SK-N-MC (cell line): ENCODE measurements around the gene MPV17.

Source experiments
- DNase-seq: peaks from one replicate; pipeline ENCODE4 v3.0.0-alpha.2; 2011; ENCODE audit warnings: low read depth, low spot score
- H3K27ac ChIP-seq: fragments of 200-600 bp; sonication (generic); 2 replicates; pipeline ENCODE4 v1.5.1; 2016; ENCODE audit warnings: mixed run types
- H3K36me3 ChIP-seq: fragments of 200-600 bp; sonication (generic); 2 replicates; pipeline ENCODE4 v1.6.1; 2017; ENCODE audit warnings: antibody characterized with exemption, low read length, mixed read lengths; ENCODE audit not compliant: insufficient read depth
- H3K4me3 ChIP-seq: fragments of 200-600 bp; sonication (generic); 2 replicates; pipeline ENCODE4 v1.5.1; 2016
- H3K9ac ChIP-seq: fragments of 200-600 bp; sonication (generic); 2 replicates; pipeline ENCODE4 v1.8.0; 2017; ENCODE audit warnings: mixed run types, mixed read lengths; ENCODE audit not compliant: insufficient read length
- H3K9me3 ChIP-seq: fragments of 200-600 bp; sonication (generic); 2 replicates; pipeline ENCODE4 v1.6.1; 2017; ENCODE audit warnings: low read depth, mild to moderate bottlenecking, antibody characterized with exemption, low read length, moderate library complexity, mixed read lengths
- EZH2 ChIP-seq: fragments of 200-600 bp; sonication (generic); IDR thresholded peaks from one replicate; pipeline ENCODE4 v1.6.1; 2017; ENCODE audit warnings: antibody characterized with exemption
- FOXP2 ChIP-seq: optimal IDR thresholded peaks from 2 replicates; pipeline ENCODE3; 2011; ENCODE audit warnings: mild to moderate bottlenecking, moderate library complexity; ENCODE audit not compliant: insufficient read depth; ENCODE audit errors: extremely low read length, control extremely low read depth
- POLR2AphosphoS5 ChIP-seq: IDR thresholded peaks from 2 replicates; pipeline ENCODE4 v1.6.1; 2012; ENCODE audit warnings: mild to moderate bottlenecking, low read depth, low read length, borderline replicate concordance

The MPV17 gene

DNA sequence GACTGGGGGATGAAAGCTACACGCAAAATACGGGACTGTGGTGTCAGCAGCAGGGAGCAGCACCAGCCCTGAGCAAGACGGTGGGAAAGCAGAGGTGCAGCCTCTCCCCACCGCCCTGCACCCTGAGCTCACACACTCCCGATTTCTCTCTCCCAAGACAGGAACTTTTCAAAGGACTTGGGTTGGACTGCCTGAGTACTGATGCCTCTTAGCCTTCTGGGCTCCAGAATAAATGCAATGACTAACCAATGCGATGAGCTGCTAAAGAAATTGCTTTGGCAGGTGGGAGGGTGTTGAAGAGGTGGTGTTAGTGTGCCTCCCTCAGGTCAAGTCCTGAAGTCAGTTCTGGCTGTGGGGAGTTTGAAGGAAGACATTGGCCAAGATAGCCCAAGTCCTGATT is 31.0 kb downstream of the MPV17 start:
- no peak for DNase-seq
- Histone ChIP-seq H3K36me3 (no peaks in the 10 kb centered on the region), H3K4me3 (no peak overlapping the region), H3K9ac (no peak overlapping the region), H3K9me3 (no peaks in the 10 kb centered on the region), H3K27ac (no peak overlapping the region)
- TF ChIP-seq FOXP2 (no peak), EZH2 (no peak), POLR2AphosphoS5 (no peak)

DNA sequence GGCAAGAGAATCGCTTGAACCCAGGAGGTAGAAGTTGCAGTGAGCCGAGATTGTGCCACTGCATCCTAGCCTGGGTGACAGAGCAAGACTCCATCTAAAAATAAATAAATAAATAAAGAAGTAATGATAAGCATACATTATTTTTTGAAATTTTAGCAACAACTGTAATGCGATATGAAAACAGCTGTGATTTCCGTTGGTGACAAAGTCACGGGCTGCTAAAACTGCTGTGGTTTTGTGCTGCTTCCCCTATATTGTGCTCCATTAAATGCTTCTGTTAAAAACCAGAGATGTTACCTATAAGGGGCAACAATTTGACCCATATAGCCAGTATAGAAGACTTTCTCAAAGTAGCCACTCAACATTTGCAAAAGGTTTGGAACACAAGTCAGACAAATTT is 32.3 kb downstream of the MPV17 start:
- TF ChIP-seq FOXP2 (no peak), POLR2AphosphoS5 (no peak), EZH2 (no peak)
- Histone ChIP-seq H3K4me3 (no peak overlapping the region), H3K27ac (no peak overlapping the region), H3K9ac (no peak overlapping the region), H3K9me3 (no peaks in the 10 kb centered on the region), H3K36me3 (no peaks in the 10 kb centered on the region)
- DNase-seq: no peak

DNA sequence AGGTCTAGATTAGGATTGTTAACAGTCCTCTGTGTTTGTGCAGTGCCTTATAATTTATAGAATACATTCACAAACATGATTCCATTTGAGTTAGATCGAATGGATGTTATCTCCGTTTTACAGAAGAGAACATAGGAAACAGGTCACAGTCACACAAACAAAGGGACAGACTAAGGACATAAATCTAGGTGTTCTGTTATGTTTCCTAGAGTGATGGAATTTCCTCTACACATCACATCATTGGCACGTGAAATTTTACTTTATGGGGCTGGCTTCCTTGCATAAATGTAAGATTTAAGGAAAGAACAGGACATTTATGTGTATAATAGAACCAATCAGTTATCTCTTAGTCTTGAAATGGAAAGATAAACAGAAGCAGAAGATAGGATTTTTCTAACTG is 34.3 kb downstream of the MPV17 start:
- no peak overlapping the region for H3K27ac ChIP-seq
- no peak overlapping the region for H3K9ac ChIP-seq
- H3K9me3 ChIP-seq: no peaks in the 10 kb centered on the region
- H3K4me3 ChIP-seq: no peak overlapping the region
- DNase-seq: no peak
- no peaks in the 10 kb centered on the region for H3K36me3 ChIP-seq
- TF ChIP-seq EZH2 (no peak), POLR2AphosphoS5 (no peak), FOXP2 (no peak)

DNA sequence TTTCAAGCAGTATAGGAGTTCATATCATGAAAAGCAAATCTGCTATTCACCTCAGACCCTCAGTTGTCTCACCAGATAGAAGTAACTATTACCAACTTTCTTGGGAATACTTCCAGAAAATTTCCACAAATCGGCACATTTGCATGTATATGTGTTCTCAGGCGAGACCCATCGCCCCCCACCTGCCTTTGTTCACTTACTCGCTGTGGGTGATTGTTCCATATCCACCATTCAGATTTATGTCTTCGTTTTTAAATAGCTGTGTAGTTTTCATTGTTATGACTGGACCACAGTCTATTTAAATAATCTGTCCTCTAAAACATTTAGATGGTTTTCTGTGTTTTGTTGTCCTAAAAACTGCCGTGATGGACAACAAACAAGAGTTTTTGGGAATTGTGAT is 37.4 kb downstream of the MPV17 start:
- no peaks in the 10 kb centered on the region for H3K9me3 ChIP-seq
- no peak overlapping the region for H3K4me3 ChIP-seq
- H3K27ac ChIP-seq: no peak overlapping the region
- TF ChIP-seq EZH2 (no peak), FOXP2 (no peak), POLR2AphosphoS5 (no peak)
- DNase-seq: no peak
- H3K9ac ChIP-seq: no peak overlapping the region
- no peaks in the 10 kb centered on the region for H3K36me3 ChIP-seq

DNA sequence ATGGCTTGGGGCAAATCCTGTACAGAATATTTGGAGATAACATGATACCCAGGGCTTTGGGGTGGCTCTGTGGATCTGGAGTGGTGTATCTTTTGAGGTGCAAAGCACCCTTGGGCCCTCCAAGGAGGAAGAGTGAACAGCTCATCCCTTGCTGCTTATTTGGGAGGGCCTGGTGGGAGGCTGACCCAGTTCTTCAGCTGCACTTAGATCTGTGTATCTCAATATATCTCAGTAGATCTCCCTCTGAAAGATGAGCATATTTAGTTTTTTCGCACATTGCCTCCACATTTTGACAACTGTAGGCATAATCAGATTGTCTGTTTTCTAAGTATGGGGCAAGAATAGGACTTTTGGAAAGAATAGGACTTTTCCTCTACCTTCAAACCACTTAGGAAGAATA is 37.9 kb downstream of the MPV17 start:
- Histone ChIP-seq H3K9me3 (no peaks in the 10 kb centered on the region), H3K4me3 (no peak overlapping the region), H3K9ac (no peak overlapping the region), H3K27ac (no peak overlapping the region), H3K36me3 (no peaks in the 10 kb centered on the region)
- no peak for TF ChIP-seq POLR2AphosphoS5
- no peak for DNase-seq

DNA sequence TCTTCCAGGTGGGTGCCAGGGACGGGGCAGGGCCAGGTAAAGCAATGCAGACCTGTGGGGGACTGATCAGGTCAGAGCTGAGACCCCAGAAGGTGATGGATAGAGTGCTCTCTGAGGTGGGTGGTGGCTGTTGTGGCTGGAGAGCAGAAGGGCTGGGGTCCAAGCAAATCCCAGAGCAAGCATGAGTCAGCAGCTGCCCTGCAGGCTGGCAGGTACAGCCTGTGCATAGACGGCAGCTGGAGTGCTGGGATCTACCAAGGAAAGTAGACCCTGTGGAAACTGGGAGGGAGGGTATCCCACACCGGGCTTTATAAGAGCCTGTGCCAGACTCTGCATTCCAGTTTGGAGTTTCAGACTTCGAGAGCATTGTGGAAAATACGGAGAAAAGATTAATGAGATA is 40.0 kb downstream of the MPV17 start:
- no peak overlapping the region for H3K4me3 ChIP-seq
- no peak overlapping the region for H3K9ac ChIP-seq
- no peak overlapping the region for H3K27ac ChIP-seq
- no peak for DNase-seq
- no peaks in the 10 kb centered on the region for H3K36me3 ChIP-seq
- TF ChIP-seq POLR2AphosphoS5: no peak
- no peak for TF ChIP-seq FOXP2
- TF ChIP-seq EZH2: no peak
- no peaks in the 10 kb centered on the region for H3K9me3 ChIP-seq

DNA sequence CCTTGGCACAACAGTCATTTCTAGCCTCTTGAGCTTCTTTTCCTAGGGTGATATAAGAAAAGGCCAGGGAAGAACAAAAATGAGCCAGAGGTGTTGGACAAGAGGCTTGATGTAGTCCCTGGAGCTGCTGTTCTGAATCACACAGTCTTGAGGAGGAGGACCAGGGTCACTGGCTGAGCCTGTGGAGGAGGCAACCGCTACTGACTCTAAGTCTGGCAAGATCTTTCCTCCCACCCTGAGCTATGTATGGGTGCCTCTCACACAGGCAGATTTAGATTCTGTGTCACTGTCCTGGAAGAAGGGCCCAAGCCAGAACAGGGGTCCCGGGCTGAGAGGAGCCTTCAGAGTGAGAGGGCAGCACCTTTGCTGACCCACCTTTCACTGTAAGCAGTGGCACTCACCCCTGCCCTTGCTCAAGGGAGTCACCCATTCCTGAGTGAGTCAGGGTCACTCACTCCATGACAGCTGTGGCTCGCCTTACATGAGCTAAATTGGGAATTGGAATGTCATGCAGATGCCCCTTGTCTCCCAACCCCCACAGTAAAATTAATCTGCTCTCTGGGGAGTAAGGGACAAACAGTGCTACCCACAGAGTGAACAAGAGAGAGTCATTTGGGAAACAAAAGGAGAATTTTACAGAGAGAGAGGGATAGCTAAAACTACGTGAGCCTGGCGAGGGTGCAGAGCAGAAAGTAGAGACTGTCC is 40.9 kb downstream of the MPV17 start, which contains the start of gene TRIM54:
Gene TRIM54, plus strand, starts transcription at position 575 of the 705 bp plus-strand sequence. CDS start 303 bp downstream, outside the sequence.
- Histone ChIP-seq H3K9ac (no peak within 1 kb of the TSS), H3K36me3 (no peaks in the 10 kb centered on the region), H3K9me3 (no peaks in the 10 kb centered on the region), H3K4me3 (no peak within 1 kb of the TSS), H3K27ac (no peak within 1 kb of the TSS)
- no peak for DNase-seq
- no peak for TF ChIP-seq POLR2AphosphoS5

DNA sequence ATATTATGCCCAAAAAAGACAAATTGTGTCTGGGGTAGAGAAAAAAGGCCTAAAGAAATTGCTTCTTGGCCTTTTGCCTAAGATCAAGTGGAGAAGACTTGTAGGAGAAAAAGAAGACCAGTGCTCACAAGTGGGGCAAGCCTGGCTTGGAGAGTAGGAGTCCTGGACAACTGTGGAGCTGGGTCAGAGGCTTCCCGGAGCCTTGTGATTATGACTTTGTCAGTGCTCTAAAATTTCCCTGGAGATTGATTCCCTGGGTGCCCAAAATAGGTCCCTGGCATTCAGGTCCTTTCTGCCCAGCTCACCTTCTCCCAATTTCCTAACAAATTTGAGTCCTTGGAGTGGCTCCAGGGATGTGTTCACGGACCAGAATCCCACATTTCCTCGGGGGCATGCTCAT is 41.5 kb downstream of the MPV17 start:
- DNase-seq: no peak
- Histone ChIP-seq H3K9me3 (no peaks in the 10 kb centered on the region), H3K4me3 (no peak overlapping the region), H3K36me3 (no peaks in the 10 kb centered on the region), H3K9ac (no peak overlapping the region), H3K27ac (no peak overlapping the region)
- no peak for TF ChIP-seq POLR2AphosphoS5
- TF ChIP-seq EZH2: no peak
- no peak for TF ChIP-seq FOXP2

DNA sequence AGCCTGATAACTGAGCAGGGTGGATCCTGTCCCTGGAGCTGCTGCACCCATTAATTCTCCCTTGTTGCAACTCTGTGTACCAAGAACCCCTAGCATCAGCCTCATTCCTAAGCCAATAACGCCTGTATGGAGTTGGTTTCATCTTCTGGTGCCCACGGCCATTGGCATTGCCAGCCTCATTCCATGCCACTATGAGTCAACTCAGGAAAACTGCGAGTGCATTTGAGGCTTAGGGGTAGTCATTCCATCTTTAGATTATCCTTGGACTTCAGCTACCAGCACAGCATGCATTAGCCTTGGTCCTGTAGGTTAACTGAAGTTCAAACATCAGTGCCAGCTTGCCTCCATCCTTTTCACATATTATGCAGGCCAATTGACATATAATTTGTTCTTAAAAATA is 42.1 kb downstream of the MPV17 start:
- TF ChIP-seq POLR2AphosphoS5 (no peak), EZH2 (no peak), FOXP2 (no peak)
- Histone ChIP-seq H3K9ac (no peak overlapping the region), H3K9me3 (no peaks in the 10 kb centered on the region), H3K36me3 (no peaks in the 10 kb centered on the region), H3K27ac (no peak overlapping the region), H3K4me3 (no peak overlapping the region)
- DNase-seq: no peak
